Endodermal cell (in vitro differentiated cells): ENCODE measurements around the gene GHDC. TPM values are rescaled to one million over a fixed set of nuclear protein-coding genes. Genes with fewer than 3 reads are reported as not detected.

ENCODE experiments used
- DNase-seq: peaks from one replicate; pipeline ENCODE4 v3.0.0-alpha.2; 2017
- H3K27ac ChIP-seq: 2 replicates; pipeline ENCODE4 v1.5.1; 2013; ENCODE audit warnings: mild to moderate bottlenecking, low read depth, low read length, moderate library complexity
- H3K27me3 ChIP-seq: 2 replicates; pipeline ENCODE4 v1.6.1; 2013; ENCODE audit warnings: mild to moderate bottlenecking, low read length, moderate library complexity; ENCODE audit not compliant: insufficient read depth, control insufficient read depth, poor library complexity, severe bottlenecking
- H3K36me3 ChIP-seq: 2 replicates; pipeline ENCODE4 v1.7.0; 2013; ENCODE audit warnings: mild to moderate bottlenecking, low read length, moderate library complexity; ENCODE audit not compliant: control insufficient read depth, insufficient read depth
- H3K4me1 ChIP-seq: one replicate; pipeline ENCODE4 v1.7.0; 2013; ENCODE audit warnings: low read length; ENCODE audit not compliant: control insufficient read depth, insufficient read depth
- H3K4me3 ChIP-seq: 2 replicates; pipeline ENCODE4 v1.5.1; 2013; ENCODE audit warnings: mild to moderate bottlenecking, low read length, moderate library complexity
- H3K9ac ChIP-seq: 2 replicates; pipeline ENCODE4 v1.6.1; 2013; ENCODE audit warnings: mild to moderate bottlenecking, low read length, moderate library complexity; ENCODE audit not compliant: poor library complexity, severe bottlenecking; ENCODE audit errors: extremely low read depth
- H3K9me3 ChIP-seq: 2 replicates; pipeline ENCODE4 v1.6.1; 2013; ENCODE audit warnings: mild to moderate bottlenecking, low read length, moderate library complexity; ENCODE audit not compliant: control insufficient read depth
- H3K27ac Mint-ChIP-seq: 2 replicates; pipeline ENCODE4 v1.8.0; 2020; ENCODE audit warnings: mixed read lengths
- H3K27me3 Mint-ChIP-seq: 2 replicates; pipeline ENCODE4 v1.8.0; 2021; ENCODE audit warnings: mild to moderate bottlenecking, mixed read lengths; ENCODE audit not compliant: insufficient read depth
- H3K36me3 Mint-ChIP-seq: 2 replicates; pipeline ENCODE4 v1.8.0; 2020; ENCODE audit warnings: low read depth, mixed read lengths
- H3K4me1 Mint-ChIP-seq: 2 replicates; pipeline ENCODE4 v1.8.0; 2020; ENCODE audit warnings: mixed read lengths
- H3K4me3 Mint-ChIP-seq: 2 replicates; pipeline ENCODE4 v1.8.0; 2020; ENCODE audit warnings: mild to moderate bottlenecking, moderate library complexity, mixed read lengths
- H3K9me3 Mint-ChIP-seq: 2 replicates; pipeline ENCODE4 v1.8.0; 2020; ENCODE audit warnings: mild to moderate bottlenecking, mixed read lengths
- WGBS, 2 experiments: methylation state at CpG; one replicate each; pipeline versions ENCODE4 v1.1.5 to v1.1.7; 2013; ENCODE audit warnings: missing lambda C conversion rate in 2 of 2, mixed read lengths in 1 of 2; ENCODE audit not compliant: insufficient coverage in 1 of 2, insufficient read length in 1 of 2; 5-methylcytosine and 5-hydroxymethylcytosine counted together
- total RNA-seq, 2 donors: library from RNA; stranded (reverse); fragmentation: NEBNext Ultra II Directional in 1 of 2; extraction: Animal tissue kit (Norgen Biotek cat#: 25700) in 1 of 2; gene quantifications; 2 replicates in 1 of 2; 3 replicates in 1 of 2; pipeline ENCODE4 v1.2.1, GENCODE V29; 2021
- TF ChIP-seq, protein P1 (sequence below): fragments of 200-600 bp; sonication (generic); conservative IDR thresholded peaks from 2 replicates; pipeline ENCODE4 v1.5.0; 2021; ENCODE audit warnings: antibody characterized with exemption, mild to moderate bottlenecking

The GHDC gene
- total RNA-seq, 2 donors from 2014 or later = 4.4 to 8.4 TPM

DNA sequence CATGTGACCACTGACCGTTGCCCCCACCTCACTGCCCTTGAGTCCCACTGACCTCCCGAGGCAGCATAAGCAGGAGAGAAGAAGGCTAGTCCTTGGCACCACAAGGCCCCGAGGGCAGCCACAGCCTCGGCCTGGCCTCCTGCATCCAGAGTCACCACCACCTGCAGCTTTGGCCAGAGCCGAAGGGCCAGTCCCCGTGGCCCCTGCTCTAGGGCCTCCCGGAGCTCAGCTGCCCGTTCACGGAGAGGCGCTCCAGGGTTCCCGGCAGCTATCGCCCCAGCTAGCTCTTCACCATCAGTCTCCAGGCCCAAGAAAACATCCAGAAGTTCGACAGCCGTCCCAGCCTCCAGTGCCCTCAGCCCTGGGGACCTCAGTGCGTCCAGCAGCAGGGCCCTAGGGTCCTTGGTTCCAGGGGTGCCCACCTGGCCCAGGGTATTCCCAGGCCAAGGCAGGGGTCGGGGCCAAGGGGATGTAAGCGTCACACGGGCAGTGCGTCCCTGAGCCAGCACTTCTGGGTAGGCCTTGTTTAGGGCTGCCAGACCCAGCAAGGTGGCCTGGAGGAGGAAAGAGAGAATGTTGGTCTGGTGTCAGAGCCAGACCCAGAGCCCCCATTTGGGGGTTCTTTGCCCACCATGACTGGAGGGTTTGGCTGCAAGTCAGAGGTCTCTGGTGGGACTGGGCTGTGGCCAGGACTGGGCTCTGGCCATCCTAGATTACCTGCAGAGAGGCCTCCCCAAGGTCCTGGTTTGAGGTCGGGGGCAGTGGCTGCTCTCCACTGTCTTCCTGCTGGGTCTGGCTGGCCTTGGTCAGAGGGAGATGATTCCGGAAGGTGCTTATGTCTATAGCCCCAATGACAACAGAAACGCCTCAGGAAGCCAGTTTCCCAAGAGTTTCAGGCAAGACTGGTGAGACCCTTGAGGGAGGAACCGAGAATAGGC, 1.8 kb downstream of the GHDC start:
- no peak overlapping the region for H3K4me3 ChIP-seq
- WGBS, 2 experiments = 92 to 97% methylated on average over 13 to 23 of the region's 23 CpGs
- no peak for DNase-seq
- H3K27ac Mint-ChIP-seq = no peak overlapping the region
- no peak overlapping the region for H3K9ac ChIP-seq
- H3K27ac ChIP-seq = no peak overlapping the region
- H3K4me1 Mint-ChIP-seq = peaks cover 4% of the 10 kb centered on the region
- H3K36me3 Mint-ChIP-seq = no peaks in the 10 kb centered on the region
- H3K9me3 Mint-ChIP-seq = no peaks in the 10 kb centered on the region
- no peaks in the 10 kb centered on the region for H3K4me1 ChIP-seq
- no peaks in the 10 kb centered on the region for H3K36me3 ChIP-seq
- TF ChIP-seq, protein P1, sequence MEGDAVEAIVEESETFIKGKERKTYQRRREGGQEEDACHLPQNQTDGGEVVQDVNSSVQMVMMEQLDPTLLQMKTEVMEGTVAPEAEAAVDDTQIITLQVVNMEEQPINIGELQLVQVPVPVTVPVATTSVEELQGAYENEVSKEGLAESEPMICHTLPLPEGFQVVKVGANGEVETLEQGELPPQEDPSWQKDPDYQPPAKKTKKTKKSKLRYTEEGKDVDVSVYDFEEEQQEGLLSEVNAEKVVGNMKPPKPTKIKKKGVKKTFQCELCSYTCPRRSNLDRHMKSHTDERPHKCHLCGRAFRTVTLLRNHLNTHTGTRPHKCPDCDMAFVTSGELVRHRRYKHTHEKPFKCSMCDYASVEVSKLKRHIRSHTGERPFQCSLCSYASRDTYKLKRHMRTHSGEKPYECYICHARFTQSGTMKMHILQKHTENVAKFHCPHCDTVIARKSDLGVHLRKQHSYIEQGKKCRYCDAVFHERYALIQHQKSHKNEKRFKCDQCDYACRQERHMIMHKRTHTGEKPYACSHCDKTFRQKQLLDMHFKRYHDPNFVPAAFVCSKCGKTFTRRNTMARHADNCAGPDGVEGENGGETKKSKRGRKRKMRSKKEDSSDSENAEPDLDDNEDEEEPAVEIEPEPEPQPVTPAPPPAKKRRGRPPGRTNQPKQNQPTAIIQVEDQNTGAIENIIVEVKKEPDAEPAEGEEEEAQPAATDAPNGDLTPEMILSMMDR = no peak
- no peak overlapping the region for H3K4me3 Mint-ChIP-seq
- H3K27me3 ChIP-seq = no peaks in the 10 kb centered on the region
- no peaks in the 10 kb centered on the region for H3K9me3 ChIP-seq
- H3K27me3 Mint-ChIP-seq = no peaks in the 10 kb centered on the region

DNA sequence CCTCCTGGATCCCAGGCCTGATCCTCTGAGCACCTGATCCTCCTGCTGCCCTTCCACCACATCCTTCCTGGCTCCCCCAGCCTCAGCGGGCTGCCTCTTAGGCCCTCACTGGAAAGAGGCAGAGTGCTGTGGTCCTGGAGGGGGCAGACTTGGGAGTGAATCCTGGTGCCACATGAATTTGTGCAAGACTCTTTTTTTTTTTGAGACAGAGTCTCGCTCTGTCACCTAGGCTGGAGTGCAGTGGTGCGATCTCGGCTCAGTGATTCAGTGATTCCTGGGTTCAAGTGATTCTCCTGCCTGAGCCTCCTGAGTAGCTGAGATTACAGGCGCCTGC, 3.1 kb downstream of the GHDC start:
- Mint-ChIP-seq H3K4me3 (no peak overlapping the region), H3K27me3 (peaks cover 2% of the 10 kb centered on the region), H3K9me3 (no peaks in the 10 kb centered on the region), H3K27ac (no peak overlapping the region), H3K4me1 (peaks cover 4% of the 10 kb centered on the region), H3K36me3 (no peaks in the 10 kb centered on the region)
- Histone ChIP-seq H3K36me3 (no peaks in the 10 kb centered on the region), H3K27ac (no peak overlapping the region), H3K9me3 (no peaks in the 10 kb centered on the region), H3K9ac (no peak overlapping the region), H3K4me1 (no peaks in the 10 kb centered on the region), H3K4me3 (no peak overlapping the region), H3K27me3 (no peaks in the 10 kb centered on the region)
- WGBS, 2 experiments = 92 to 100% methylated on average over 4 to 5 of the region's 5 CpGs
- DNase-seq = no peak
- TF ChIP-seq, protein P1 = no peak

DNA sequence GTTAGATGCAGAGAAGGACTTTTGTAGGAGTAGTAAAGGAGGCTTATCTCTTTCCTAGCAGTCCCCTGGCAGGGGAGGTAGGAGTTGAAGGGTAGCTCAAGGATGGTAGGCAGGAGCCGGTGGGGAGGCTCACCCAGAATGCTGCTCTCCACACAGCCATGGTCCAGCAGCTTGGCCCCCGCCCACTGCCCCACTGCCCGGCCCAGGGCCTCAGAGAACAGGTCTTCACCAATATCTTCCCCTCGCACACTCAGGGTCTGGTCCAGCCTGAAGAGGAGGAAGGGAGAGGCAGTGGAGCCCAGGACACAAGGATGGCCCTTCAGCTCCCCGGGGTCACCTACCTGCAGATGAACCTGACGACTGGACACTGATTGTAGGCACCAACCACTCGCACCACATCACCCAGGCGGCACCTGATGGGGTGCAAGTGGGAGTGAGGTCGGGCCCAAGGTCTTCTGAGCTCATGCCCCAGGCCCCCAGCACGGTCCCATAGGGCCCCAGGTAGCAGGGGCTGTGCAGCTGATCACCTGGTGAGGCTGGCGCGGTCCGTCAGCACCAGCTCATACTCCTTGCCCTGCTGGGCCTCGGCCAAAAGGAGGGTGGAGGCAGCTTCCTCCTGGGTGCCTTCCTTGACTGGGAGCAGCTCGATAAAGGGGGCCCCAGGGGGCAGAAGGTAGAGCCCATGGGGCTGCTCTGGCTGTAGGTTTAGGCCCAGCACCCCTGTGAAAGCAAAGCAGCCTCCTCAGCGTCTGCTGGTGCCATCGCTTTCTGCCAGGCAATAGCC, 3.6 kb downstream of the GHDC start:
- TF ChIP-seq, protein P1 = no peak
- Mint-ChIP-seq H3K9me3 (no peaks in the 10 kb centered on the region), H3K27me3 (peaks cover 7% of the 10 kb centered on the region), H3K4me3 (no peak overlapping the region), H3K36me3 (no peaks in the 10 kb centered on the region), H3K4me1 (peaks cover 4% of the 10 kb centered on the region), H3K27ac (no peak overlapping the region)
- Histone ChIP-seq H3K36me3 (no peaks in the 10 kb centered on the region), H3K9ac (no peak overlapping the region), H3K27ac (no peak overlapping the region), H3K9me3 (no peaks in the 10 kb centered on the region), H3K4me1 (no peaks in the 10 kb centered on the region), H3K27me3 (no peaks in the 10 kb centered on the region), H3K4me3 (no peak overlapping the region)
- DNase-seq = peak; percentile 50
- WGBS, 2 experiments = 92 to 96% methylated on average over 10 to 16 of the region's 17 CpGs
